ENCODE results near the gene ADPRS. TPM values are rescaled to one million over a fixed set of nuclear protein-coding genes. Genes with fewer than 3 reads are reported as not detected.

Gene ADPRS
- total and polyA plus RNA-seq, 2 donors = 17.2 to 26.3 TPM

GRCh38 chr1:36137776-36138175, 49.1 kb downstream of the ADPRS start:
- H3K36me3 ChIP-seq (ENCODE audit: insufficient read depth) = no peaks in the 10 kb centered on the region
- no peak overlapping the region for H3K4me3 ChIP-seq (ENCODE audit: low read depth, low read length)
- DNase-seq (ENCODE audit: extremely low spot score) = no peak
- peaks cover 1% of the 10 kb centered on the region for H3K4me1 ChIP-seq (ENCODE audit: insufficient read depth)
- H3K27ac ChIP-seq (ENCODE audit: low read depth) = no peak overlapping the region
- 82% methylated on average over 3 of the region's 3 CpGs for WGBS

GRCh38 chr1:36139521-36139920, 50.8 kb downstream of the ADPRS start:
- H3K4me3 ChIP-seq (ENCODE audit: low read depth, low read length) = no peak overlapping the region
- H3K27ac ChIP-seq (ENCODE audit: low read depth) = no peak overlapping the region
- WGBS = 78% methylated on average over 5 of the region's 5 CpGs
- no peaks in the 10 kb centered on the region for H3K36me3 ChIP-seq (ENCODE audit: insufficient read depth)
- H3K4me1 ChIP-seq (ENCODE audit: insufficient read depth) = peaks cover 1% of the 10 kb centered on the region
- DNase-seq (ENCODE audit: extremely low spot score) = no peak

- no peaks in the 10 kb centered on the region for H3K36me3 ChIP-seq (ENCODE audit: insufficient read depth)
- WGBS = 30% methylated on average over 1 of the region's 1 CpG
- peaks cover 1% of the 10 kb centered on the region for H3K4me1 ChIP-seq (ENCODE audit: insufficient read depth)
- DNase-seq (ENCODE audit: extremely low spot score) = no peak
- H3K4me3 ChIP-seq (ENCODE audit: low read depth, low read length) = no peak overlapping the region
- H3K27ac ChIP-seq (ENCODE audit: low read depth) = no peak overlapping the region
Observed at GRCh38 chr1:36142121-36142520, 53.4 kb downstream of the ADPRS start.

- Histone ChIP-seq H3K4me3 (ENCODE audit: low read depth, low read length) (no peak overlapping the region), H3K36me3 (ENCODE audit: insufficient read depth) (no peaks in the 10 kb centered on the region), H3K27ac (ENCODE audit: low read depth) (no peak overlapping the region), H3K4me1 (ENCODE audit: insufficient read depth) (peaks cover 1% of the 10 kb centered on the region)
- 89% methylated on average over 4 of the region's 4 CpGs for WGBS
- no peak for DNase-seq (ENCODE audit: extremely low spot score)
Observed at GRCh38 chr1:36143424-36143823, 54.7 kb downstream of the ADPRS start.

Other genes with a start within 250 kb of the ADPRS start
- 10.6 TPM for gene AGO1, start 205.7 kb upstream of the ADPRS start, total RNA-seq
- gene AGO1, start 205.7 kb upstream of the ADPRS start, polyA plus RNA-seq = 9.4 TPM
- gene AGO3, start 157.8 kb upstream of the ADPRS start, total RNA-seq = 53.1 TPM
- gene AGO3, start 157.8 kb upstream of the ADPRS start, polyA plus RNA-seq = 4.1 TPM
- 0.37 TPM for gene TEKT2, start 4.8 kb upstream of the ADPRS start, total RNA-seq
- gene TEKT2, start 4.8 kb upstream of the ADPRS start, polyA plus RNA-seq = 0.13 TPM
- gene COL8A2, start 36.3 kb downstream of the ADPRS start, total RNA-seq = 11.7 TPM
- gene COL8A2, start 36.3 kb downstream of the ADPRS start, polyA plus RNA-seq = 21.9 TPM
- 43.9 TPM for gene TRAPPC3, start 60.6 kb downstream of the ADPRS start, total RNA-seq
- 76.9 TPM for gene TRAPPC3, start 60.6 kb downstream of the ADPRS start, polyA plus RNA-seq
- gene MAP7D1, start 67.3 kb downstream of the ADPRS start, total RNA-seq = 31.7 TPM
- gene MAP7D1, start 67.3 kb downstream of the ADPRS start, polyA plus RNA-seq = 144 TPM
- gene THRAP3, start 135.6 kb downstream of the ADPRS start, total RNA-seq = 67.3 TPM
- gene THRAP3, start 135.6 kb downstream of the ADPRS start, polyA plus RNA-seq = 52.4 TPM
- gene SH3D21, start 217.5 kb downstream of the ADPRS start, total RNA-seq = 3.5 TPM
- gene SH3D21, start 217.5 kb downstream of the ADPRS start, polyA plus RNA-seq = 1.8 TPM
- gene EVA1B, start 234.8 kb downstream of the ADPRS start, total RNA-seq = 27.7 TPM
- 74.7 TPM for gene EVA1B, start 234.8 kb downstream of the ADPRS start, polyA plus RNA-seq

Measured in urinary bladder (tissue), 4 donors.